HEK293 (cell line): ENCODE data around the gene PACS2.
A peak's percentile ranks its signal among the peaks of the same experiment; 100 is the strongest.

Source experiments
- CTCF ChIA-PET: fragments of 350-600 bp; formaldehyde crosslinking; extraction: SDS; loops from one replicate; lab custom pipeline; 2021; ENCODE audit warnings: antibody characterized with exemption; lab: Yijun Ruan, JAX
- POLR2A ChIA-PET: fragments of 300-600 bp; formaldehyde crosslinking; extraction: SDS; loops from one replicate; lab custom pipeline; 2020; ENCODE audit warnings: antibody characterized with exemption, inconsistent platforms; lab: Yijun Ruan, JAX
- H3K27ac ChIP-seq: fragments of 200-500 bp; sonication (Bioruptor generic); 2 replicates; pipeline ENCODE4 v1.5.1; 2014; ENCODE audit warnings: low read depth, low read length, control low read depth, inconsistent platforms; ENCODE audit errors: extremely low read depth
- H3K36me3 ChIP-seq, 2 experiments: fragments of 200-500 bp in 1 of 2; sonication (Bioruptor generic) in 1 of 2; 1 replicate in 1 of 2; 2 replicates in 1 of 2; pipeline ENCODE4 v1.5.1; 2014 to 2017; ENCODE audit warnings: inconsistent platforms in 2 of 2, low read length in 2 of 2; ENCODE audit not compliant: control insufficient read depth in 2 of 2, insufficient read depth in 1 of 2
- H3K4me1 ChIP-seq: fragments of 200-500 bp; sonication (Bioruptor generic); 2 replicates; pipeline ENCODE4 v1.5.1; 2014; ENCODE audit warnings: mild to moderate bottlenecking, low read length, inconsistent platforms; ENCODE audit not compliant: control insufficient read depth, insufficient read depth
- H3K4me3 ChIP-seq: 2 replicates; pipeline ENCODE4 v1.5.1; 2011; ENCODE audit warnings: low read depth, mild to moderate bottlenecking, control low read depth, low read length, moderate library complexity
- H3K9me3 ChIP-seq: fragments of 200-500 bp; sonication (Bioruptor generic); 2 replicates; pipeline ENCODE4 v1.5.1; 2014; ENCODE audit warnings: low read depth, low read length, inconsistent platforms; ENCODE audit not compliant: control insufficient read depth, insufficient read depth
- GLIS1 ChIP-seq: fragments of 450-650 bp; formaldehyde crosslinking; IDR thresholded peaks from 2 replicates; pipeline ENCODE4 v1.5.1; 2016; ENCODE audit warnings: missing biosample characterization, missing genetic modification characterization
- PRDM10 ChIP-seq: fragments of 450-650 bp; formaldehyde crosslinking; IDR thresholded peaks from 2 replicates; pipeline ENCODE4 v1.5.1; 2016; ENCODE audit warnings: missing biosample characterization, missing genetic modification characterization
- SP3 ChIP-seq: fragments of 450-650 bp; formaldehyde crosslinking; IDR thresholded peaks from 2 replicates; pipeline ENCODE4 v1.5.1; 2016; ENCODE audit warnings: missing biosample characterization, missing genetic modification characterization
- SP7 ChIP-seq: fragments of 450-650 bp; formaldehyde crosslinking; IDR thresholded peaks from 2 replicates; pipeline ENCODE4 v1.5.1; 2016; ENCODE audit warnings: missing biosample characterization, missing genetic modification characterization
- TRIM28 ChIP-seq: IDR thresholded peaks from 2 replicates; pipeline ENCODE4 v1.6.1; 2011; ENCODE audit warnings: low read length, control low read depth, borderline replicate concordance
- ZBTB20 ChIP-seq: fragments of 450-650 bp; formaldehyde crosslinking; IDR thresholded peaks from 2 replicates; pipeline ENCODE4 v1.5.1; 2016; ENCODE audit warnings: missing biosample characterization, missing genetic modification characterization
- ZBTB26 ChIP-seq: fragments of 450-650 bp; formaldehyde crosslinking; optimal IDR thresholded peaks from 2 replicates; pipeline ENCODE3; 2016; ENCODE audit warnings: missing biosample characterization, mild to moderate bottlenecking, missing genetic modification characterization
- ZFHX2 ChIP-seq: fragments of 450-650 bp; formaldehyde crosslinking; conservative IDR thresholded peaks from 2 replicates; pipeline ENCODE4 v1.5.1; 2016; ENCODE audit warnings: missing biosample characterization, missing genetic modification characterization
- ZNF114 ChIP-seq: fragments of 450-650 bp; formaldehyde crosslinking; IDR thresholded peaks from 2 replicates; pipeline ENCODE4 v1.5.0; 2017; ENCODE audit warnings: missing biosample characterization, missing genetic modification characterization
- ZNF155 ChIP-seq: fragments of 450-650 bp; formaldehyde crosslinking; IDR thresholded peaks from 2 replicates; pipeline ENCODE4 v1.5.1; 2016; ENCODE audit warnings: missing biosample characterization, missing genetic modification characterization
- ZNF26 ChIP-seq: fragments of 450-650 bp; formaldehyde crosslinking; IDR thresholded peaks from 2 replicates; pipeline ENCODE4 v1.5.1; 2016; ENCODE audit warnings: missing biosample characterization, missing genetic modification characterization
- ZNF366 ChIP-seq: fragments of 450-650 bp; formaldehyde crosslinking; conservative IDR thresholded peaks from 2 replicates; pipeline ENCODE4 v1.5.1; 2016; ENCODE audit warnings: missing biosample characterization, missing genetic modification characterization
- ZNF398 ChIP-seq: fragments of 450-650 bp; formaldehyde crosslinking; IDR thresholded peaks from 2 replicates; pipeline ENCODE4 v1.5.1; 2017; ENCODE audit warnings: missing biosample characterization, missing genetic modification characterization
- ZNF423 ChIP-seq: fragments of 450-650 bp; formaldehyde crosslinking; IDR thresholded peaks from 2 replicates; pipeline ENCODE4 v1.5.1; 2016; ENCODE audit warnings: missing biosample characterization, missing genetic modification characterization
- ZNF510 ChIP-seq: fragments of 450-650 bp; formaldehyde crosslinking; IDR thresholded peaks from 2 replicates; pipeline ENCODE4 v1.5.1; 2018; ENCODE audit warnings: mild to moderate bottlenecking, missing genetic modification characterization, missing biosample characterization; ENCODE audit not compliant: insufficient replicate concordance
- ZNF623 ChIP-seq: fragments of 450-650 bp; formaldehyde crosslinking; IDR thresholded peaks from 2 replicates; pipeline ENCODE4 v1.5.1; 2016; ENCODE audit warnings: missing biosample characterization, missing genetic modification characterization
- ZSCAN16 ChIP-seq: fragments of 450-650 bp; formaldehyde crosslinking; IDR thresholded peaks from 2 replicates; pipeline ENCODE4 v1.5.1; 2016; ENCODE audit warnings: missing biosample characterization, missing genetic modification characterization

PACS2 gene

GRCh38 chr14:105400016-105400415 lies 85.5 kb downstream of the PACS2 start:
- CTCF ChIA-PET, result interaction anchor here (1.2 kb wide), 1 partner anchor 81 kb away, joined by 3 read pairs; no protein-coding TSS in a partner anchor
- no peak overlapping the region for H3K27ac ChIP-seq
- H3K4me1 ChIP-seq, result no peaks in the 10 kb centered on the region
- TF ChIP-seq SP3 (tag by site-specific recombination), result no peak
- no peak for TF ChIP-seq ZNF398 (tag by site-specific recombination)
- no peak for TF ChIP-seq TRIM28
- TF ChIP-seq, all 188 proteins: peak for 0
- peaks cover 0 to 21% of the 10 kb centered on the region in 2 experiments; a peak in 2 of 3 replicates for H3K36me3 ChIP-seq
- H3K4me3 ChIP-seq, result no peak overlapping the region
- no peaks in the 10 kb centered on the region for H3K9me3 ChIP-seq
- POLR2A ChIA-PET, result no interaction called here

GRCh38 chr14:105401699-105402098 lies 87.2 kb downstream of the PACS2 start:
- peaks cover 0 to 21% of the 10 kb centered on the region in 2 experiments; a peak in 2 of 3 replicates for H3K36me3 ChIP-seq
- POLR2A ChIA-PET, result no interaction called here
- TF ChIP-seq ZNF114 (tag by site-specific recombination) (no peak), ZBTB26 (no peak), ZNF510 (no peak), ZSCAN16 (tag by site-specific recombination) (no peak), ZNF423 (tag by site-specific recombination) (no peak)
- no peak overlapping the region for H3K27ac ChIP-seq
- CTCF ChIA-PET, result no interaction called here
- no peaks in the 10 kb centered on the region for H3K4me1 ChIP-seq
- H3K9me3 ChIP-seq, result no peaks in the 10 kb centered on the region
- no peak overlapping the region for H3K4me3 ChIP-seq

GRCh38 chr14:105408592-105408991 lies 94.0 kb downstream of the PACS2 start:
- H3K27ac ChIP-seq, result no peak overlapping the region
- no peaks in the 10 kb centered on the region for H3K9me3 ChIP-seq
- ChIA-PET CTCF (no interaction called here), POLR2A (interaction anchor here (0.5 kb wide), 1 partner anchor 17 kb away, joined by 5 read pairs; no protein-coding TSS in a partner anchor)
- peaks cover 5% of the 10 kb centered on the region for H3K4me1 ChIP-seq
- H3K36me3 ChIP-seq, result no peaks in the 10 kb centered on the region
- H3K4me3 ChIP-seq, result no peak overlapping the region
- peak; percentile 23; the same call in 1 of the 2 replicates for TF ChIP-seq ZFHX2 (tag by site-specific recombination)
- TF ChIP-seq ZNF623, result no peak
- TF ChIP-seq, all 188 proteins: peak for 1

- peaks cover 5% of the 10 kb centered on the region for H3K4me1 ChIP-seq
- H3K36me3 ChIP-seq, result no peaks in the 10 kb centered on the region
- TF ChIP-seq ZNF366 (tag by site-specific recombination), result peak; percentile 82
- no peak for TF ChIP-seq ZBTB26
- no peak for TF ChIP-seq ZNF155 (tag by site-specific recombination)
- no peak for TF ChIP-seq SP7 (tag by site-specific recombination)
- no peak for TF ChIP-seq ZNF26 (tag by site-specific recombination)
- 0 out of 2 replicates have a peak, but pooled peaks have one; percentile 18 for TF ChIP-seq GLIS1
- no peak for TF ChIP-seq PRDM10 (tag by site-specific recombination)
- no peak for TF ChIP-seq ZBTB20
- ChIA-PET CTCF (no interaction called here), POLR2A (no interaction called here)
- no peak overlapping the region for H3K27ac ChIP-seq
- no peaks in the 10 kb centered on the region for H3K9me3 ChIP-seq
- no peak overlapping the region for H3K4me3 ChIP-seq
Observed at GRCh38 chr14:105409364-105409763, 94.8 kb downstream of the PACS2 start.
